CD1c-positive myeloid dendritic cell (primary cell): Measurements from ENCODE around the gene UVSSA.

Experiments used
- DNase-seq: peaks from one replicate; pipeline ENCODE4 v3.0.0-alpha.2; 2016; ENCODE audit errors: extremely low spot score

The UVSSA gene

GRCh38 chr4:1407657-1408333, 60.8 kb downstream of the UVSSA start:
- DNase-seq, result no peak

- no peak for DNase-seq
Measured at GRCh38 chr4:1408418-1408817, 61.4 kb downstream of the UVSSA start.

GRCh38 chr4:1409079-1409478, 62.1 kb downstream of the UVSSA start:
- no peak for DNase-seq

GRCh38 chr4:1409491-1410425, 62.8 kb downstream of the UVSSA start:
- no peak for DNase-seq

GRCh38 chr4:1410491-1411325, 63.7 kb downstream of the UVSSA start:
- DNase-seq, result peak; percentile 43

- DNase-seq, result no peak
Measured at GRCh38 chr4:1411436-1412375, 64.7 kb downstream of the UVSSA start.

GRCh38 chr4:1412376-1413203, 65.6 kb downstream of the UVSSA start:
- no peak for DNase-seq

GRCh38 chr4:1413204-1413663, 66.2 kb downstream of the UVSSA start:
- DNase-seq, result no peak

GRCh38 chr4:1413687-1414479, 66.9 kb downstream of the UVSSA start:
- no peak for DNase-seq

- DNase-seq, result no peak
Measured at GRCh38 chr4:1414831-1415680, 68.0 kb downstream of the UVSSA start.

GRCh38 chr4:1415681-1415981, 68.6 kb downstream of the UVSSA start:
- DNase-seq, result no peak

- DNase-seq, result no peak
Measured at GRCh38 chr4:1416051-1416947, 69.3 kb downstream of the UVSSA start.

- DNase-seq, result no peak
Measured at GRCh38 chr4:1416948-1417260, 69.9 kb downstream of the UVSSA start.

GRCh38 chr4:1417522-1418390, 70.7 kb downstream of the UVSSA start:
- no peak for DNase-seq

- DNase-seq, result no peak
Measured at GRCh38 chr4:1418494-1419285, 71.7 kb downstream of the UVSSA start.

- DNase-seq, result no peak
Measured at GRCh38 chr4:1419708-1420107, 72.7 kb downstream of the UVSSA start.
